ENCODE results near the gene THSD7A.

THSD7A gene

DNA sequence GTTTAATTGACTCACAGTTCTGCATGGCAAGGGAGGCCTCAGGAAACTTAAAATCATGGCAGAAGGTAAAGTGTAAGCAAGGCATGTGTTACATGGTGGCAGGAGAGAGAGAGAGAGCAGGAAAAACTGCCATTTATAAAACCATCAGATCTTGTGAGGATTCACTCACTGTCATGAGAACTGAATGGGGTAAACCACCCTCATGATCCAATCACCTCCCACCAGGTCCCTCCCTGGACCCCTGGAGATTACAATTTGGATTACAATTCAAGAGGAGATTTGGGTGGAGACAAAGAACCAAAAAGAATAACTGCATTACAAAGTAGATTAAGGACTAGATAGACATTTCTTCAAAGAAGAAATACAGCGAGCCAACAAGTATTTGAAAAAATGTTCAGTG, 324.1 kb downstream of the THSD7A start:
- no peak overlapping the region for H3K27ac ChIP-seq
- no peak for TF ChIP-seq ZFX (IDR thresholded peaks at IDR 0.05; ENCODE audit: borderline replicate concordance)
- TF ChIP-seq, protein P1, sequence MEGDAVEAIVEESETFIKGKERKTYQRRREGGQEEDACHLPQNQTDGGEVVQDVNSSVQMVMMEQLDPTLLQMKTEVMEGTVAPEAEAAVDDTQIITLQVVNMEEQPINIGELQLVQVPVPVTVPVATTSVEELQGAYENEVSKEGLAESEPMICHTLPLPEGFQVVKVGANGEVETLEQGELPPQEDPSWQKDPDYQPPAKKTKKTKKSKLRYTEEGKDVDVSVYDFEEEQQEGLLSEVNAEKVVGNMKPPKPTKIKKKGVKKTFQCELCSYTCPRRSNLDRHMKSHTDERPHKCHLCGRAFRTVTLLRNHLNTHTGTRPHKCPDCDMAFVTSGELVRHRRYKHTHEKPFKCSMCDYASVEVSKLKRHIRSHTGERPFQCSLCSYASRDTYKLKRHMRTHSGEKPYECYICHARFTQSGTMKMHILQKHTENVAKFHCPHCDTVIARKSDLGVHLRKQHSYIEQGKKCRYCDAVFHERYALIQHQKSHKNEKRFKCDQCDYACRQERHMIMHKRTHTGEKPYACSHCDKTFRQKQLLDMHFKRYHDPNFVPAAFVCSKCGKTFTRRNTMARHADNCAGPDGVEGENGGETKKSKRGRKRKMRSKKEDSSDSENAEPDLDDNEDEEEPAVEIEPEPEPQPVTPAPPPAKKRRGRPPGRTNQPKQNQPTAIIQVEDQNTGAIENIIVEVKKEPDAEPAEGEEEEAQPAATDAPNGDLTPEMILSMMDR (IDR thresholded peaks at IDR 0.05): no peak

DNA sequence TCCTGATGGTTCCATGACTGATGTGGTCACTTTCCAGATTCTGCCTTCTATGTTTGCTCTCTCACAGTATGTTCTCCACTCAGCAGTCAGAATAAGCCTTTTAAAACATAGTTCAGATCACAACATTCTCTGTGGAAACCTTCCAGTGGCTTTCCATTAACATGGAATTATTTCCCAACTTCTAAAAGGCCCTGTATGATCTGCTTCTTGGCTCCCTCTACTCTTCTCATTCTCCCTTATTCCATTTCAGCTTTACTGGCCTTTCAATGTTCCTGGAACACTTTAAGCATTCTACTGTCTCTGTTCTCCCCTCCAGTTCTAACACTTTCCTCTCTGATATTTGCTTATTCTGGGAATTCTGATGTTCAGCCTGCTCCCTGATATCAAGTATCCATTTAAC, 325.6 kb downstream of the THSD7A start:
- TF ChIP-seq ZFX (IDR thresholded peaks at IDR 0.05; ENCODE audit: borderline replicate concordance): no peak
- TF ChIP-seq, protein P1 (IDR thresholded peaks at IDR 0.05): no peak
- no peak overlapping the region for H3K27ac ChIP-seq

DNA sequence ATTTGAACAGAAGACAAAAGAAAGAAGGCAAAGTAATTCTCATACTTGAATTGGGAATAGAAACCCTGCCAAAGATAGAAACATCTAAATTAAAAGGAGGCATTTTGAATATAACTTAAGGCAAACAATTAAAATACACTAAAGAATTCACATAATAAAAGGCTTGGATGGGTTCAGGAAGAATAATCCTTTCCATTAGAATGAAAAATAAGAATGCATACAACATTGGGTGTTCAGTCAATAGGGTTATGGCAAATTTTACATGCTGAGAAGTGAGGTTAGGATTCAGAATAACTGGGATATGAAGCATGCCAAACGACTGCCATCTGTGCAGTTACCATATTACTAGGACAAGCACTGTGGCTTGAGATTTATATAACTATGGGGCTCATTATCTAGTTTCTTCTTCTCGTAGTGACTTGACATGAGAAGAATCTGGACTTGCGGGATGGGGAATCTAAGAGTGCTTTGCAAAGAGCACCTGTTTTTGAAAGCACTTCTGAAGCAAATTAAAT, 326.5 kb downstream of the THSD7A start:
- TF ChIP-seq ZFX (IDR thresholded peaks at IDR 0.05; ENCODE audit: borderline replicate concordance): no peak
- TF ChIP-seq, protein P1 (IDR thresholded peaks at IDR 0.05): no peak
- no peak overlapping the region for H3K27ac ChIP-seq

DNA sequence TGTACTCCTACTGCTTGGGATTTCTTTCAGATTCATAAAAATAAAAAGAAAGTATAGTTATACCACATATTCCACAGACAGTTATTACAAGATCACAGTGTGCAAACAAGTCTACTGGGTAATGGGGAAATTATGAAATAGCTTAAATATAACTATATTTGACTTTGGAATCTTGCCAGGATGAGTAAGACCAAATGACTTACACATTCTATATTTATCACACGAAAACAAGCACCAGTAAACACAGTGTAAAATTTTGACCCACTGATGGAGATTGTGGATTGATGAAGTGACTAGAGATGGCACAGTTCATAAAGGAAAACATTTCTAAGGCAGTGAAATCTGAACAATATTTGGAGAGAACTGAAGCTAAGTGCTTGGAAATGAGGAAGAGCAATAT, 339.7 kb downstream of the THSD7A start:
- no peak for TF ChIP-seq ZFX (IDR thresholded peaks at IDR 0.05; ENCODE audit: borderline replicate concordance)
- TF ChIP-seq, protein P1 (IDR thresholded peaks at IDR 0.05): no peak
- H3K27ac ChIP-seq: no peak overlapping the region

DNA sequence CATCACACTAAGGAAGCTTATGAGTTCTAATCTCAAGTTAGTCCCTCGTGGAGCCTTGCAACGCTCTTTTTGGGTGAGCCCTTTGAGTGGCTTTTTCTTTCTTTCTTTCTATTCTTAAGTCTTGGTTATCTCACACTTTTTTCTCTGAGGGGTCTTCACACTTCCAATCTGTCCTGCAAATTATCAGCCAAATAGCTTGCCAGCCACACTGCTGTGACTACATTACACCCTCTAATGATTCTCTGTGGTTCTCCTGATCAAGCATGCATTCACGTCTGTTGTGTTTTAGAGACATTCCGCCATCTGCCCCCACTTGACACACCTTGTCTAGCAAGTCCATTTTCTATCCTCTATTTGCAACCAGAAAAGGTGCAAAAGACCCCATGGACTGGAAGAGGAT, 340.2 kb downstream of the THSD7A start:
- no peak overlapping the region for H3K27ac ChIP-seq
- TF ChIP-seq, protein P1 (IDR thresholded peaks at IDR 0.05): no peak
- TF ChIP-seq ZFX (IDR thresholded peaks at IDR 0.05; ENCODE audit: borderline replicate concordance): no peak

DNA sequence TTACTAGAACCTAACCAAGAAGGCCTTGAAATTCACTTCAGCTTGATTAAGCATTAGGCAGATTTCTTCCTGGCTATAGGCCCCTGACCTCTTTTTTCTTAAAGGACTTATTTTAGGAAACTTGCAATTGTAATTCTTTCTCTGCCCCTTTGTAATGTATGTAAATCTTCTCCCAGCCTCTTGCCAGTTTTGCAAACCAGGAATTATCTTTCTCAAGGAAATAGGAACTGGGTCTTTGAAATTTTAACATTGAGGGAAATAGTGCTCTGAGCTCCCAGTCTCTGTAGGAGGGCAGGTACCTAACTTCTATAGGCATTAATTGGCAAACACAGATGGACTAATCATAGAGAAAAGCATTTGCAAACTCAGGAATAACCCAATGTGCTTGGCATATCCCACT, 342.7 kb downstream of the THSD7A start:
- TF ChIP-seq, protein P1 (IDR thresholded peaks at IDR 0.05): no peak
- no peak overlapping the region for H3K27ac ChIP-seq

DNA sequence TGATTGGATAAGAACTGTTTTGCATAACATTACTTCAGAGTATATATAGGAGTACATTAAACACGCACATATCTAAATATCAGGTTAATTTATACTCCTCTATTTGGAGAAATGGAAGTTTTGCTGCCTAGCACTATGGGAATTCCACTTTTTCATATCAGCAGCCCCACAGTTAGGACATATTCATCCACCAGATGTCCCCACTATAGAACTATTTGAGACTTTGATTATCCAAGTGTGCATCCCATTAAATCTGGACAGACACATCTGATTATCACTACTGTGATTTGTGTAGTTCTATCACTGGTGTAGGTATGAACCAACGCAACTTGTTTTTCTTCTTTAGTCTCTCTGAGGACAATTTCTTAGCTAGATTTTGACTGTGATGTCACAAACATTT, 345.7 kb downstream of the THSD7A start:
- TF ChIP-seq, protein P1 (IDR thresholded peaks at IDR 0.05): no peak
- TF ChIP-seq ZFX (IDR thresholded peaks at IDR 0.05; ENCODE audit: borderline replicate concordance): no peak
- no peak overlapping the region for H3K27ac ChIP-seq

All from 22Rv1 (cell line).